Lung (tissue), 12 donors: Measurements from ENCODE around the gene RIPOR2. TPM values are rescaled to one million over a fixed set of nuclear protein-coding genes. Genes with fewer than 3 reads are reported as not detected.
"Not testable (repeated sequence)": the region's sequence is repeated elsewhere in the genome, so short reads cannot be mapped to it uniquely, and the experiment has no call there.

ENCODE experiments used
- ATAC-seq: fragments of 200-7000 bp; cut with Tn5 transposase; one replicate; pipeline ENCODE4 v1.9.1; 2020; ENCODE audit warnings: moderate number of reproducible peaks; ENCODE audit not compliant: insufficient read depth, low FRiP score
- DNase-seq, 3 donors: peaks; one replicate each; pipeline ENCODE4 v3.0.0-alpha.2; 2013 to 2017
- H3K27ac ChIP-seq, 2 donors: one replicate each; pipeline ENCODE4 v1.5.1; 2013; ENCODE audit warnings: mild to moderate bottlenecking in 2 of 2, moderate library complexity in 2 of 2, control low read depth in 1 of 2, inconsistent platforms in 1 of 2, low read depth in 1 of 2, low read length in 1 of 2
- H3K27me3 ChIP-seq, 3 donors: one replicate each; pipeline ENCODE4 v1.5.1; 2013; ENCODE audit warnings: low read length in 2 of 3; ENCODE audit not compliant: control insufficient read depth in 3 of 3, insufficient read depth in 3 of 3
- H3K36me3 ChIP-seq, 4 donors: one replicate each; pipeline ENCODE4 v1.5.1; 2013; ENCODE audit warnings: low read length in 4 of 4, mild to moderate bottlenecking in 1 of 4, moderate library complexity in 1 of 4; ENCODE audit not compliant: control insufficient read depth in 4 of 4, insufficient read depth in 4 of 4
- H3K4me1 ChIP-seq, 5 donors: one replicate each; pipeline ENCODE4 v1.5.1; 2013; ENCODE audit warnings: low read length in 5 of 5, mild to moderate bottlenecking in 2 of 5, moderate library complexity in 1 of 5; ENCODE audit not compliant: control insufficient read depth in 5 of 5, insufficient read depth in 5 of 5
- H3K4me3 ChIP-seq: one replicate; pipeline ENCODE4 v1.5.1; 2013; ENCODE audit warnings: mild to moderate bottlenecking, control low read depth, moderate library complexity
- H3K9ac ChIP-seq, 2 donors: one replicate each; pipeline ENCODE4 v1.5.1; 2013; ENCODE audit warnings: low read length in 2 of 2, control low read depth in 1 of 2; ENCODE audit not compliant: insufficient read depth in 1 of 2
- H3K9me3 ChIP-seq, 4 donors: one replicate each; pipeline ENCODE4 v1.5.1; 2013; ENCODE audit warnings: low read length in 3 of 4, mild to moderate bottlenecking in 1 of 4, moderate library complexity in 1 of 4; ENCODE audit not compliant: control insufficient read depth in 4 of 4, insufficient read depth in 3 of 4
- WGBS, 2 donors: extraction: QIAGEN DNeasy Blood & Tissue Kit; methylation state at CpG; one replicate each; pipeline ENCODE4 v1.1.7; 2013; 5-methylcytosine and 5-hydroxymethylcytosine counted together
- polyA plus RNA-seq, 2 donors: library from polyadenylated mRNA; stranded (reverse); fragments of 200-250 nt; gene quantifications; one replicate each; pipeline ENCODE4 v1.2.1, GENCODE V29; 2013
- total RNA-seq, 2 donors: library from RNA; depleted of rRNA in 1 of 2; stranded (reverse); fragments of >200 nt in 1 of 2; gene quantifications; one replicate each; pipeline ENCODE4 v1.2.1, GENCODE V29; 2014 to 2021
- TF ChIP-seq, protein P1 (sequence below): IDR thresholded peaks from 2 replicates; pipeline ENCODE4 v1.5.1; 2012; ENCODE audit warnings: mild to moderate bottlenecking; ENCODE audit errors: control extremely low read depth, extremely low read depth
- donor health status: control.
- donor health status: control.
- donor health status: Bipolar disorder and iron deficiency.
- donor health status: healthy.
- donor health status: DM: yes; HTN: yes; CAD: no.

The RIPOR2 gene
- total and polyA plus RNA-seq, 4 donors: 7.9 to 97.6 (median 42.7) TPM

- no peak overlapping the region for H3K9ac ChIP-seq
- H3K4me3 ChIP-seq: no peak overlapping the region
- DNase-seq: no peak
- H3K4me1 ChIP-seq: peaks cover 0 to 27% (median 6%) of the 10 kb centered on the region in 5 donors
- peaks cover 0 to 4% (median 0%) of the 10 kb centered on the region in 4 donors for H3K9me3 ChIP-seq
- ATAC-seq: no peak
- no peaks in the 10 kb centered on the region for H3K36me3 ChIP-seq
- TF ChIP-seq, protein P1, sequence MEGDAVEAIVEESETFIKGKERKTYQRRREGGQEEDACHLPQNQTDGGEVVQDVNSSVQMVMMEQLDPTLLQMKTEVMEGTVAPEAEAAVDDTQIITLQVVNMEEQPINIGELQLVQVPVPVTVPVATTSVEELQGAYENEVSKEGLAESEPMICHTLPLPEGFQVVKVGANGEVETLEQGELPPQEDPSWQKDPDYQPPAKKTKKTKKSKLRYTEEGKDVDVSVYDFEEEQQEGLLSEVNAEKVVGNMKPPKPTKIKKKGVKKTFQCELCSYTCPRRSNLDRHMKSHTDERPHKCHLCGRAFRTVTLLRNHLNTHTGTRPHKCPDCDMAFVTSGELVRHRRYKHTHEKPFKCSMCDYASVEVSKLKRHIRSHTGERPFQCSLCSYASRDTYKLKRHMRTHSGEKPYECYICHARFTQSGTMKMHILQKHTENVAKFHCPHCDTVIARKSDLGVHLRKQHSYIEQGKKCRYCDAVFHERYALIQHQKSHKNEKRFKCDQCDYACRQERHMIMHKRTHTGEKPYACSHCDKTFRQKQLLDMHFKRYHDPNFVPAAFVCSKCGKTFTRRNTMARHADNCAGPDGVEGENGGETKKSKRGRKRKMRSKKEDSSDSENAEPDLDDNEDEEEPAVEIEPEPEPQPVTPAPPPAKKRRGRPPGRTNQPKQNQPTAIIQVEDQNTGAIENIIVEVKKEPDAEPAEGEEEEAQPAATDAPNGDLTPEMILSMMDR: no peak
- H3K27ac ChIP-seq: no peak overlapping the region
- H3K27me3 ChIP-seq: no peaks in the 10 kb centered on the region
- WGBS, 2 donors: 96 to 97% methylated on average over 3 of the region's 3 CpGs
These were observed 56.4 kb downstream of the RIPOR2 start for GRCh38 chr6:24879351-24879750.

GRCh38 chr6:24877747-24878146 lies 58.0 kb downstream of the RIPOR2 start:
- H3K27me3 ChIP-seq, H3K27ac ChIP-seq, ATAC-seq, H3K9ac ChIP-seq, DNase-seq, H3K36me3 ChIP-seq, H3K4me3 ChIP-seq, H3K9me3 ChIP-seq: not testable (repeated sequence)
- H3K4me1 ChIP-seq: peaks cover 0 to 19% (median 6%) of the 10 kb centered on the region in 5 donors
- WGBS, 2 donors: 90 to 95% methylated on average over 4 of the region's 4 CpGs

DNA sequence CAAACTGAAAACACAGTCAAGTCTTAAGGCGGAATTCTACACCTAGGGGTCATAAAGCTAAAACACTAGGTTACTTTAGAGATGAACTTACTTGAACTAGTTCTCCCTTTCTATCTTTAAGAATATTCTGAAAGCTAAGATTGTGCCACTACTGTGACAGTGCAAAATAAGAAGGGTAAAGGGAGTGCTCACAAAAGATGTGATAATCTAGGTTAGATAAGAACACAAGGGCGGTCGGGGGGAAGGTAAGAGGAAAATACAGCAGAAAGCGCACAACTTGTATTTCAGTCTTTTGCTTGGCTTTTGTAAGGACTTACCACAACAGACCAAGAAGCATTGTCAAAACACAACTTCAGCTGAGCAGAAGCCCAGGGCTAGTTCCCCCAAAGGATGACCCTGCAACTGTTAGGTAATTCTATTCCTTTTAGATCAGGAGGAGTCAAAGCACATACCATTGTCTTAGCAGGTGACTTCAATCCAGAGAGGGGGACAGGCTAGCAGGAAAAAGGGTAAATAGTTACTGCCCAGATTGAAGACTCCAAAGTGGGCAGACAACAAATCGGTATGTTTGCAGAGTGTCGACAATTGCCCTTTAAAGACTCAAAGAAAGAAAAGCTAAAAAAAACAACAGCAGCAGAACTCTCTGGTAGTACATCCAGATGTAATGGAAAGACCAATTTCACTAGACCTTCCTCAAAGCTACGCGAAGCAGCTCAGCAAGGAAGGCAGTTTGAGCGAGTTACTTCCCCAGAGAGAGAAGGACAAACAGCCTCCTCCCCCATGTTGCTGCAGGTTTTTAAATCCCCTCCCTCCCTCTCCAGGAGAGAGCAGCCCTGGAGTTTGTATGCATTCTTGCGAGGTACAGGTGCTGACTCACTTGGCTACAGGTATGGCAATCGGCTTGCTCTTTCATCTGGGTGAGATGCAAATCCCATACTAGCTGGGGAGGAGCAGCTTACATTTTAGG lies 59.0 kb downstream of the RIPOR2 start:
- Histone ChIP-seq H3K9ac (no peak overlapping the region), H3K27me3 (no peaks in the 10 kb centered on the region), H3K27ac (no peak overlapping the region), H3K9me3 (peaks cover 0 to 4% (median 0%) of the 10 kb centered on the region in 4 donors), H3K36me3 (peaks cover 0 to 1% (median 0%) of the 10 kb centered on the region in 4 donors), H3K4me3 (no peak overlapping the region), H3K4me1 (peaks cover 0 to 15% (median 3%) of the 10 kb centered on the region in 5 donors)
- TF ChIP-seq, protein P1: no peak
- peak; percentile 66 for ATAC-seq
- no peak for DNase-seq
- WGBS, 2 donors: 83 to 92% methylated on average over 11 of the region's 11 CpGs

GRCh38 chr6:24875534-24875901 lies 60.2 kb downstream of the RIPOR2 start:
- H3K27ac ChIP-seq: no peak overlapping the region
- H3K9me3 ChIP-seq: peaks cover 0 to 4% (median 0%) of the 10 kb centered on the region in 4 donors
- DNase-seq: no peak
- WGBS, 2 donors: 84 to 91% methylated on average over 9 of the region's 9 CpGs
- peaks cover 0 to 1% (median 0%) of the 10 kb centered on the region in 4 donors for H3K36me3 ChIP-seq
- H3K4me3 ChIP-seq: no peak overlapping the region
- H3K9ac ChIP-seq: no peak overlapping the region
- no peaks in the 10 kb centered on the region for H3K27me3 ChIP-seq
- TF ChIP-seq, protein P1: no peak
- no peak for ATAC-seq
- H3K4me1 ChIP-seq: peaks cover 0 to 8% (median 3%) of the 10 kb centered on the region in 5 donors
